HFFc6 (cell line): ENCODE measurements around the gene IGLON5. TPM values are rescaled to one million over a fixed set of nuclear protein-coding genes. Genes with fewer than 3 reads are reported as not detected.

Experiments
- DNase-seq: peaks from one replicate; pipeline ENCODE4 v3.0.0-alpha.2; 2018
- H3K27ac Mint-ChIP-seq: 2 replicates; pipeline ENCODE4 v1.8.0; 2020; ENCODE audit warnings: mild to moderate bottlenecking, mixed read lengths
- H3K27me3 Mint-ChIP-seq: 2 replicates; pipeline ENCODE4 v1.8.0; 2021; ENCODE audit warnings: mild to moderate bottlenecking, moderate library complexity, mixed read lengths; ENCODE audit not compliant: insufficient read depth
- H3K36me3 Mint-ChIP-seq: 2 replicates; pipeline ENCODE4 v1.8.0; 2021; ENCODE audit warnings: low read depth, mixed read lengths
- H3K4me1 Mint-ChIP-seq: 2 replicates; pipeline ENCODE4 v1.8.0; 2020; ENCODE audit warnings: low read depth, mixed read lengths
- H3K4me3 Mint-ChIP-seq: 2 replicates; pipeline ENCODE4 v1.8.0; 2020; ENCODE audit warnings: mild to moderate bottlenecking, moderate library complexity, mixed read lengths
- H3K9me3 Mint-ChIP-seq: 2 replicates; pipeline ENCODE4 v1.8.0; 2020; ENCODE audit warnings: mild to moderate bottlenecking, mixed read lengths
- CTCF ChIP-seq: fragments of 200-600 bp; sonication (generic); IDR thresholded peaks from 2 replicates; pipeline ENCODE4 v1.5.0; 2021; ENCODE audit warnings: antibody characterized with exemption, mild to moderate bottlenecking
- total RNA-seq, 6 experiments: library from RNA; stranded (reverse); fragmentation: NEBNext Ultra II Directional; extraction: Animal tissue kit (Norgen Biotek cat#: 25700); gene quantifications; 2 replicates in 1 of 6; 3 replicates in 5 of 6; pipeline ENCODE4 v1.2.3, GENCODE V29; 2021

IGLON5 gene
- total RNA-seq, 6 experiments from 2014 or later = not detected

- Mint-ChIP-seq H3K4me1 (peaks cover 15% of the 10 kb centered on the region), H3K36me3 (no peaks in the 10 kb centered on the region), H3K4me3 (no peak overlapping the region), H3K27me3 (peaks cover 3% of the 10 kb centered on the region), H3K27ac (no peak overlapping the region), H3K9me3 (peaks cover 6% of the 10 kb centered on the region; the same call in 1 of the 2 replicates)
- no peak for DNase-seq
- no peak for TF ChIP-seq CTCF
Observed at GRCh38 chr19:51337141-51337860, 25.9 kb downstream of the IGLON5 start.

GRCh38 chr19:51337861-51338562 lies 26.6 kb downstream of the IGLON5 start:
- Mint-ChIP-seq H3K4me1 (peaks cover 21% of the 10 kb centered on the region), H3K27me3 (peaks cover 3% of the 10 kb centered on the region), H3K9me3 (peaks cover 6% of the 10 kb centered on the region; the same call in 1 of the 2 replicates), H3K4me3 (peak overlapping the region; percentile 91), H3K36me3 (no peaks in the 10 kb centered on the region), H3K27ac (no peak overlapping the region; the same call in 1 of the 2 replicates)
- no peak for DNase-seq
- TF ChIP-seq CTCF = no peak

GRCh38 chr19:51338563-51339312 lies 27.3 kb downstream of the IGLON5 start:
- TF ChIP-seq CTCF = peak; percentile 96
- no peaks in the 10 kb centered on the region for H3K36me3 Mint-ChIP-seq
- peaks cover 4% of the 10 kb centered on the region; the same call in 1 of the 2 replicates for H3K9me3 Mint-ChIP-seq
- DNase-seq = peak; percentile 52
- peaks cover 3% of the 10 kb centered on the region for H3K27me3 Mint-ChIP-seq
- peaks cover 23% of the 10 kb centered on the region for H3K4me1 Mint-ChIP-seq
- peak overlapping the region; percentile 95; the same call in 1 of the 2 replicates for H3K27ac Mint-ChIP-seq
- peak overlapping the region; percentile 91 for H3K4me3 Mint-ChIP-seq

GRCh38 chr19:51339313-51339686 lies 27.9 kb downstream of the IGLON5 start:
- Mint-ChIP-seq H3K4me1 (peaks cover 23% of the 10 kb centered on the region), H3K27me3 (peaks cover 3% of the 10 kb centered on the region), H3K4me3 (peak overlapping the region; percentile 91), H3K9me3 (no peaks in the 10 kb centered on the region), H3K36me3 (no peaks in the 10 kb centered on the region), H3K27ac (peak overlapping the region; percentile 95)
- no peak for DNase-seq
- TF ChIP-seq CTCF = no peak
